HCEC 1CT (cell line): Measurements from ENCODE around the gene ZNF566.

ENCODE experiments used
- DNase-seq: peaks from one replicate; pipeline ENCODE4 v3.0.0-alpha.2; 2017

ZNF566 gene

DNA sequence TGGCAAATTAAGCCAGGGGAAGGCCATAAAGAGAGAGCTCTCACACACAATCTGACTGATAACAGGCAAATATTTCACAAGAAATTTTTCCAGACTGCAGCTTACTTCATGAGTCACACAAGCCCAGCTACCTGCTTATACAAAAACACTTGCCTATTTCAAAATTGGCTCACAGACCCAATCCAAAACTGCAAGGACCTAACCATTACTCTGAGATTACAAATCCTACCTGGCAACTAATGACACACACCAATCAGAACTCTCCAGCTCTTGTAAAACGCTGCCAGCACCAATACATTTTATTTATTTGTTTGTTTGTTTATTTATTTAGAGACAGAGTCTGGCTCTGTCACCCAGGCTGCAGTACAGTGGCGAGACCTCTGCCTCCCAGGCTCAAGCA lies 52.8 kb downstream of the ZNF566 start:
- DNase-seq = no peak

DNA sequence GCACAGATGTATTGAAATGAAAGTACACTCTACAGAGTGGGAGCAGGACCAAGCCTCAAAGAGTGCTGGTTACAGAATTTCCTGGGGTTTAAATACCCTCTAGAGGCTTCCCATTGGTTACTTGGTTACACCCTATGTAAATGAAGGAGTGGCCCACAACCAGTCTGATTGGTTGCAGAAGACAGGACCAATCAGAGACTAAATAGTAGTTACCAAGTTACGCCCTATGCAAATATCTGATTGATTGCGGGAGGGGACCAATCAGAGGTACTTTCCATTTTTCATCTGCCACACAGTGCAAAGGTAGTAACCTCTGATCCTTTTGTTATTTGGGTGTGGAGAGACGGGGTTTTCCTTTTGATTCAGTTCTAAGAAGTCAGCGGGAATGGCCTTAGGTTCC lies 65.4 kb downstream of the ZNF566 start:
- DNase-seq = no peak

DNA sequence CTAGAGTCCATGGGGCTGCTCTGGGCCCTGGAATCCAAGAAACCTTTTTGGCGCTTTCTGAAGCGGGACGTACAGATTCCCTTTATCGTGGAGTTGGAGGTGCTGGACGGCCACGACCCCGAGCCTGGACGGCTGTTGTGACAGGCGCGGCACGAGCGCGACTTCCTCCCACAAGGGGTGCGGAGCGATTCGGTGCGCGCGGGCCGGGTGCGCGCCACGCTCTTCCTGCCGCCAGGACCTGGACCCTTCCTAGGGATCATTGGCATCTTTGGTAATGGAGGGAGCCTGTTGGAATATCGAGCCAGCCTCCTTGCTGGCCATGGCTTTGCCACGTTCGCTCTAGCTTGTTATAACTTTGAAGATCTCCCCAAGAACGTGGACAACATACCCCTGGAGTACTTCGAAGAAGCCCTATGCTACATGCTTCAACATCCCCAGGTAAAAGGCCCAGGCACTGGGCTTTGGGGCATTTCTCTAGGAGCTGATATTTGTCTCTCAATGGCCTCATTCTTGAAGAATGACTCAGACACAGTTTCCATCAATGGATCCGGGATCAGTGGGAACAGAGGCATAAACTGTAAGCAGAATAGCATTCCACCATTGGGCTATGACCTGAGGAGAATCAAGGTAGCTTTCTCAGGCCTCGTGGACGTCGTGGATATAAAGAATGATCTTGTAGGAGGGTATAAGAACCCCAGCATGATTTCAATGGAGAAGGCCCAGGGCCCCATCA lies 67.4 kb downstream of the ZNF566 start:
- no peak for DNase-seq

DNA sequence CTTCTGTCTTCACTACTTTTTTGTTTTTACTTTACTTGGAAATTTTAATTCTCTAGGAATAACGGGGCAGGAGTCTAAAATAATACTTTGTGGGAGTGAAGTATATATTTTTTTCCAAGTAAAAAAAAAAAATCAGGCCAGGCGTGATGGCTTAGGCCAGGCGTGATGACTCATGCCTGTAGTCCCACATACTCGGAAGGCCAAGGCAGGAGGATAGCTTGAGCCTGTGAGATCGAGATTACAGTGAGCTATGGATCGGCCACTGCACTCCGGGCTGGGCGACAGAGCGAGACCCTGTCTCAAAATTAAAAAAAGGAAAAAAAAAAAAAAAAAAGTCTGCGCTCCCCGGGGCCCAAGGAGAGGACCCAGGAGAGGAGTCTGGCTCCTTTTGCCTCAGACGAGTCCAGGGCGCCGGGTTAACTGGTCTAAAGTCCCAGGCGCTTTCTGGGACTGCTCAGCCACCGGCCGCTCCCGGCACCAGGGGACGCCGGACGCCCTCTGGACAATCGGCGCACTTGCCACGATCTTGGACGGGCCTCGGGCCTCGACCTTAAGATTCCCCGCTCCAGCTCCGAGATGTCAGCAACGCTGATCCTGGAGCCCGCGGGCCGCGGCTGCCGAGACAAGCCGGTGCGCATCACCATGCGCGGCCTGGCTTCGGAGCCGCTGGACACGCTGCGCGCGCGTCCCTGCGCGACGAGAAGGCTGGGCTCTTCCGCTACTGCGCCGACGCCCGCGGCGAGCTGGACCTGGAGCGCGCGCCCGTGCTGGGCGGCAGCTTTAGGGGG lies 68.2 kb downstream of the ZNF566 start:
- no peak for DNase-seq

DNA sequence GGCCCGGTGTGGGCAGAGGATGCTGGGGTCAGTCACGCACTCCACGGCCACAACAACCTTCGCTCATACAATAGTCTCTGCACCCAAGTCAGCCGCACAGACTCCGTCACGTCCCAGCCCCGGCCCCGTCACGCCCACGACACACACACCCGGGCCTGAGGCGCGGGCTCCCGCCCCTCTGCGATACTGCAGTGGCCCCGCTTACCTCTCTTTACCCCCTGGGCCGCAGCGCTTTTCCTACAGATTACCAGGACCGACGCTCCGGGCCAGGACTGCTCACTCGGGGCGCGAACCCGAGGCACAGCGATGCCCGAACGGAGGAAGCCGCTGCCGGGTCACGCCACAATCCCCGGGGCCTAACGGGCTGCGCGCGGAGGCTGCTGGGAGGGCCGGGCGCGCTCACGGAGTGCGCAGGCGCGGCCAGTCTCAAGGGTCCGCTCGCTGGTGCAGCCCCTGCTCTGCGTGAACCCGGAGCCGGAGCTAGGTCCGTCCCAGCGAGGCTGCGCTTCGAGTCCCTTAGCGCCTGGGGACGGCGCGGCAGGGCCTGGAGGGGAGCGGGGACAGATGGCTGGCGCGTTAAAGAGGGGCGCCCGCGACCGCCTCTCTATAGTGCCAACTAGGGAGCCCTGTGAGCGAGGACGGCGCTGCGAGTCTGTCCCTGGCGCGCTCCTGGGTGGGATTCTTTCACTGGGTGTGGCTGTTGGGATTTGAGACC lies 70.9 kb downstream of the ZNF566 start, which contains the start of gene ZFP82:
ZFP82 (minus strand) TSS at position 358 of the 715 bp plus-strand sequence. CDS start 8,855 bp downstream, outside the sequence.
- peak; percentile 74 for DNase-seq

DNA sequence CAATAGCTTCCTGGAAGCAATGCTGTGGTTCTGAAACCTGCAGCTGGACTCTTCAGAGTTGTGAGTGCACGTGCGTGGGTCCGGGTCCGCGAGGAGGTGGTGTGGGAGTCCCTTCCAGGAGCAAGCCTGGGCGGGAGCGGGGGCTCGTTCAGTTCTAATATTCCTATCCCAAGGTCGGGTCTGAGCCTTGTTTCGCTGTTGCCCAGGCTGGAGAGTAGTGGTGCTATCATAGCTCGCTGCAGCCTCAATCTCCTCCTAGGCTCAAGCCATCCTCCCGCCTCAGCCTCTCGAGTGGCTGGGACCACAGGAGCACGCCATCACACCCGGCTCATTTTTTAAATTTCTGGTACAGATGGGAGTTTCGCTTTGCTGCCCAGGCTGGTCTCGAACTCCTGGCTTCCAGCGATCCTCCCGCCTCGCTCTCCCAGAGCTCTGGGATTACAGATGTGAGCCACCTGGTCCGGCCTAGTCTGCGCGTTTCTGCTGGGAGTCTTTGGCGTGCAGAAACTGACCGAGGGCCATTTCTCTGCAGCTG lies 71.5 kb downstream of the ZNF566 start:
- DNase-seq = no peak

DNA sequence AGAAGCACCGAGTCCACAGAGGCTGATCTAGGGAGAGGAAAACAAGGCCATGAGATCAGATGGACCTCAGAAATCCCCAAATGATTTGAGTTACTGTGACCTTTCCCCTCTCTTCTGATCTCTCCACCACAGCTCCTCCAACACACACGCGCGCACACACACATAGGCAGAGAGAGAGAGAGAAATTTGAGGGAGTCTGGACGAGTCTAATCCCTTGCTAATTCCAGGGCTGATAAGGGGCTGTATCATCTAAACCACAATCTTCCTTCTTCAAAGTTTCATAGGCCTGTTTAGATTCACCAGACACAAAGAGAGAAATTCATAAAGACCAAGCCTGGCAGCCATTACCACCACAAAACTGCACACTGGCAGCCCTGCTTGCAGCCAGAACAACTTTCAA lies 79.5 kb downstream of the ZNF566 start:
- no peak for DNase-seq

DNA sequence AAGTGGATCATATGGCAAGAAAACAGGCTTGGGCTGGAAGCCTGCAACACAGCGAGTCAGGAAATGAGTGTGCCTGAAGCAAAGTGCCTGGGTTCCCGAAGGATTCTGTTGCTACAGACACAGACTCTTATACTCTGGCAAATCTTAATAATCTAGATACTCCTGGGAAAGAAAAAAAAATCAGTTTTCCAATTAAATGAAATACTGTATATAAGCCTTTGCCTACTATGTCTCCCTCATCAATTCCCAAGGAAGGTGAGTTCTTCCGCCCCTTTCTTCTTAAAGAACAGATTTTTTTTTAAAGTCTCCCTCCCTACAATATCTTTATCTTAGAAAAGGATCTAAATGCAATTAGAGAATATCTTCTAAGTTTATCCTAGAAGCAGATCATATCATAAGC lies 81.3 kb downstream of the ZNF566 start:
- no peak for DNase-seq

DNA sequence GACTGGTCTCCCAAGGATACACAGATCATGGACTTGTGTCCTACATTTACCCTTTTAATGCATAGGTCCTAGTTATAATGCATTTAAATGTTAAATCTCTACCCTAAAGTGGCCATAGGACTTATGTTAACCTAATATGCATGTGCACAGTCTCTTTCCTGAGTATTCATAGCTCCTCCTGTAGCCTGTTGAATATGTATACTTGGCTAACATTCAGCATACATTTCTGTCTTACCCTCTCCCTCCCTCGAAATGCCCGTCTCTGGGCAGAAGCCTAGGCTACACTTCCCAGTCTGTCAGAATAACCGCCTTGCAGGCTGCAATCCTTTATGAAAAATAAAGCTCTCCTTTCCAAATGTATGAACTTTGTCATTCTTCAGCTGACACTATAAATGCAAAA lies 84.9 kb downstream of the ZNF566 start:
- DNase-seq = no peak

DNA sequence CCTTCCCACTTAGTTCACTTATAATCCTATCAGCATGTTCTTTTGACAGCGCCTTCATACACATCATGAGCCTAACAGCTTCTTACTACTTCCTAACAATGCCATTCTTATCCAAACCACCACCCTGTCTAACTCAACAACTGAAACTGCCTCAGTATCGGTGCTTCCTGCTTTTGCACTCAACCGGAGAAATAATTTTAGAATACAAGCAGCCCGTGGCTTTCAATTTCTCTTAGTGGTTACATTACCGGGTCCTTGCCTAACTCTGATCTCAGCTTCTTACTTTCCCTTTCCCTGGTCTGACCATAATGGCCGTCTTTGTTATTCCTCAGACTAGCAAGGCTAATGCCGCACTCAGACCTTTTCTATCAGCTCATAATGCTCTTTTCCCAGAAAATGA lies 87.9 kb downstream of the ZNF566 start:
- DNase-seq = no peak

DNA sequence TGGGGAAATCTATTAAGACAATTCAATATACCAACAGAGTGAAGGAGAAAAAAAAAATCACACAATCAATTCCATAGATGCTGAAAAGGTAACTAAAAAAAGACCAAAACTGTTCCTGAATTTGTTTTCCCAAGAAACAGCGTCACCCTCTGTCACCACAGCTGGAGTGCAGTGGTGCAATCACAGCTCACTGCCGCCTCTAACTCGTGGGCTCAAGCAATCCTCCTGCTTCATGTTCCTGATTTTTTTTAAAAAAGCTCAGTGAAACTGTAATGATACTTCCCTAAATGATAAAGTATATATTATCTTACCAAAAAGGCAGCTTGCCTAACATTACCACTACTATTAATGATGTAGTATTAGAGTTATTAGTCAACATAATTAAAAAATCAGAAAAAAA lies 90.8 kb downstream of the ZNF566 start:
- DNase-seq = no peak
